Chondrocyte (in vitro differentiated cells): ENCODE results near the gene ATP2B2. TPM values are rescaled to one million over a fixed set of nuclear protein-coding genes. Genes with fewer than 3 reads are reported as not detected.

Experiments
- DNase-seq: peaks from one replicate; pipeline ENCODE4 v3.0.0; 2021; ENCODE audit warnings: mixed read lengths, low spot score
- H3K27ac Mint-ChIP-seq: one replicate; pipeline ENCODE4 v1.8.0; 2021; ENCODE audit warnings: mild to moderate bottlenecking, moderate library complexity, mixed read lengths; ENCODE audit not compliant: unreplicated experiment
- H3K27me3 Mint-ChIP-seq: 2 replicates; pipeline ENCODE4 v1.8.0; 2021; ENCODE audit warnings: low read depth, mixed read lengths
- H3K36me3 Mint-ChIP-seq: 2 replicates; pipeline ENCODE4 v1.8.0; 2021; ENCODE audit warnings: low read depth, mixed read lengths
- H3K4me1 Mint-ChIP-seq: 2 replicates; pipeline ENCODE4 v1.8.0; 2021; ENCODE audit warnings: low read depth, mild to moderate bottlenecking, mixed read lengths
- H3K4me3 Mint-ChIP-seq: one replicate; pipeline ENCODE4 v1.8.0; 2021; ENCODE audit warnings: mild to moderate bottlenecking, moderate library complexity, mixed read lengths; ENCODE audit not compliant: unreplicated experiment
- H3K9me3 Mint-ChIP-seq: 2 replicates; pipeline ENCODE4 v1.8.0; 2021; ENCODE audit warnings: low read depth, mixed read lengths
- CTCF ChIP-seq: fragments of 200-600 bp; sonication (generic); IDR thresholded peaks from 2 replicates; pipeline ENCODE4 v1.5.0; 2021; ENCODE audit warnings: antibody characterized with exemption, mild to moderate bottlenecking, moderate library complexity
- total RNA-seq: library from RNA; stranded (reverse); gene quantifications from 3 replicates; pipeline ENCODE4 v1.2.1, GENCODE V29; 2021

Gene ATP2B2
- total RNA-seq, 1 donor from 2014 or later: 0.25 TPM

GRCh38 chr3:10534066-10534465 is 28.7 kb upstream of the ATP2B2 start:
- DNase-seq: no peak
- Mint-ChIP-seq H3K27me3 (peaks cover 55% of the 10 kb centered on the region), H3K36me3 (no peaks in the 10 kb centered on the region), H3K27ac (no peak overlapping the region), H3K4me3 (no peak overlapping the region), H3K9me3 (no peaks in the 10 kb centered on the region), H3K4me1 (no peaks in the 10 kb centered on the region)
- no peak for TF ChIP-seq CTCF

- H3K9me3 Mint-ChIP-seq: no peaks in the 10 kb centered on the region
- H3K27ac Mint-ChIP-seq: no peak overlapping the region
- no peak for DNase-seq
- no peaks in the 10 kb centered on the region for H3K4me1 Mint-ChIP-seq
- no peaks in the 10 kb centered on the region for H3K36me3 Mint-ChIP-seq
- no peak overlapping the region for H3K4me3 Mint-ChIP-seq
- H3K27me3 Mint-ChIP-seq: peaks cover 55% of the 10 kb centered on the region
- TF ChIP-seq CTCF: no peak
These were observed 28.3 kb upstream of the ATP2B2 start for GRCh38 chr3:10533737-10534023.

- Mint-ChIP-seq H3K4me3 (no peak overlapping the region), H3K27me3 (peaks cover 56% of the 10 kb centered on the region)
These were observed 27.8 kb upstream of the ATP2B2 start for GRCh38 chr3:10532939-10533736.

GRCh38 chr3:10531031-10531430 is 25.6 kb upstream of the ATP2B2 start:
- Mint-ChIP-seq H3K9me3 (no peaks in the 10 kb centered on the region), H3K27me3 (peaks cover 59% of the 10 kb centered on the region), H3K36me3 (no peaks in the 10 kb centered on the region), H3K4me1 (no peaks in the 10 kb centered on the region), H3K27ac (no peak overlapping the region), H3K4me3 (no peak overlapping the region)
- no peak for DNase-seq
- no peak for TF ChIP-seq CTCF

More at GRCh38 chr3:10532939-10533736, 27.8 kb upstream of the ATP2B2 start:
- TF ChIP-seq CTCF: no peak
- Mint-ChIP-seq H3K36me3 (no peaks in the 10 kb centered on the region), H3K9me3 (no peaks in the 10 kb centered on the region), H3K27ac (no peak overlapping the region), H3K4me1 (no peaks in the 10 kb centered on the region)
- DNase-seq: no peak

- no peak overlapping the region for H3K4me3 Mint-ChIP-seq
- no peaks in the 10 kb centered on the region for H3K4me1 Mint-ChIP-seq
- H3K9me3 Mint-ChIP-seq: no peaks in the 10 kb centered on the region
- no peaks in the 10 kb centered on the region for H3K36me3 Mint-ChIP-seq
- H3K27me3 Mint-ChIP-seq: peaks cover 63% of the 10 kb centered on the region
- DNase-seq: no peak
- no peak overlapping the region for H3K27ac Mint-ChIP-seq
- no peak for TF ChIP-seq CTCF
These were observed 24.9 kb upstream of the ATP2B2 start for GRCh38 chr3:10530241-10530640.
